Body of pancreas (tissue), 4 donors: Measurements from ENCODE around the gene PEG3.

Experiments
- CTCF ChIP-seq, 7 experiments: fragments of 450-650 bp in 4 of 7; fragments of 200-600 bp in 3 of 7; sonication (generic) in 3 of 7; IDR thresholded peaks; one replicate each; pipeline ENCODE4 v1.5.1; 2016 to 2019; ENCODE audit warnings: antibody characterized with exemption in 7 of 7
- POLR2A ChIP-seq, 3 donors: fragments of 450-650 bp; IDR thresholded peaks; one replicate each; pipeline ENCODE4 v1.6.1; 2016; ENCODE audit warnings: antibody characterized with exemption in 3 of 3, mild to moderate bottlenecking in 2 of 3

DNA sequence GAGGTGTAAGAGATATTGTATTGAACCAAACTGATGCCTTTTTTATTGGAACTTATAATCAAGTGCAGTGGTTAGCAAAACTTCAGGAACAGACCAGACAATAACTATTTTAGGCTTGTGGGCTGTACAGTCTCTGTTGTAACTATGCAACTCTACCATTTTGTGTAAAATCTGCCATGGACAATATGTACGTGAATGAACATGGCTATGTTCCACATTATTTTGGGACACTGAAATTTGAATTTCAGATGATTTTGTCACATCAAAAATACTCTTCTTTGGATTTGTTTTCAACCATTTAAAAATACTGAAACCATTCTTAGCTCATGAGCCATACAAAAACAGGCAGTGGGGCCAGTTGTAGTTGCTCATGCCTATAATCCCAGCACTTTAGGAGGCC, 27.9 kb upstream of the PEG3 start:
- no peak for TF ChIP-seq POLR2A (IDR thresholded peaks at IDR 0.05)
- no peak for TF ChIP-seq CTCF (IDR thresholded peaks at IDR 0.05)
